Motor neuron (in vitro differentiated cells): ENCODE results near the gene CLEC4G. TPM values are rescaled to one million over a fixed set of nuclear protein-coding genes. Genes with fewer than 3 reads are reported as not detected.
"Not testable (repeated sequence)": the region's sequence is repeated elsewhere in the genome, so short reads cannot be mapped to it uniquely, and the experiment has no call there.

Source experiments
- ATAC-seq, 8 experiments: fragments of 200-7000 bp; cut with Tn5 transposase; replicated peaks in 6 of 8; 2 replicates each; pipeline ENCODE4 v1.8.0; 2021; ENCODE audit warnings: mild to moderate bottlenecking in 8 of 8, moderate library complexity in 8 of 8
- H3K27ac ChIP-seq, 2 donors: fragments of 250-450 bp; sonication (Bioruptor Pico); 2 replicates each; pipeline ENCODE4 v1.9.0; 2021; ENCODE audit warnings: antibody characterized with exemption in 2 of 2, mild to moderate bottlenecking in 2 of 2, moderate library complexity in 1 of 2
- H3K4me1 ChIP-seq, 2 donors: fragments of 250-450 bp; sonication (Bioruptor Pico); replicated peaks in 1 of 2; 2 replicates each; pipeline ENCODE4 v1.6.1; 2021; ENCODE audit warnings: antibody characterized with exemption in 2 of 2, mild to moderate bottlenecking in 2 of 2, moderate library complexity in 1 of 2
- H3K4me3 ChIP-seq, 5 donors: fragments of 250-450 bp; sonication (Bioruptor Pico); 2 replicates each; pipeline ENCODE4 v1.9.0; 2021; ENCODE audit warnings: antibody characterized with exemption in 5 of 5, mild to moderate bottlenecking in 5 of 5, moderate library complexity in 4 of 5
- WGBS, 10 experiments: fragments of 450-650 bp; shearing (Covaris generic); methylation state at CpG; one replicate each; pipeline ENCODE4 v1.0.0; 2022; 5-methylcytosine and 5-hydroxymethylcytosine counted together
- in situ Hi-C, 9 experiments: fragments of 400-800 bp; cut with MboI; loops; one replicate each; pipeline ENCODE4 v1.15.0; 2021; ENCODE audit warnings: low sequenced_read_pairs in 9 of 9, low pct_unique_long_range_greater_than_20kb in 2 of 9; ENCODE audit not compliant: unreplicated experiment in 9 of 9
- total RNA-seq, 8 experiments: library from RNA; unstranded; fragments of 300-600 nt; gene quantifications; 2 replicates each; pipeline versions ENCODE4 v1.2.3 to v1.2.4, GENCODE V29; 2022

Gene CLEC4G, protein sequence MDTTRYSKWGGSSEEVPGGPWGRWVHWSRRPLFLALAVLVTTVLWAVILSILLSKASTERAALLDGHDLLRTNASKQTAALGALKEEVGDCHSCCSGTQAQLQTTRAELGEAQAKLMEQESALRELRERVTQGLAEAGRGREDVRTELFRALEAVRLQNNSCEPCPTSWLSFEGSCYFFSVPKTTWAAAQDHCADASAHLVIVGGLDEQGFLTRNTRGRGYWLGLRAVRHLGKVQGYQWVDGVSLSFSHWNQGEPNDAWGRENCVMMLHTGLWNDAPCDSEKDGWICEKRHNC
- under 1 TPM in 1 of 8 experiments, not detected in 7; 0.20 TPM for total RNA-seq

- Histone ChIP-seq H3K27ac (no peak within 1 kb of the TSS), H3K4me1 (no peaks in the 10 kb centered on the region), H3K4me3 (no peak within 1 kb of the TSS)
- ATAC-seq: no peak
- WGBS, 10 experiments: 0 to 8% (median 0%) methylated on average over 1 to 3 of the region's 9 CpGs; no CpG with 5 or more reads in 7 of the 10 experiments
- in situ Hi-C loops: no loop called here
These were observed at the start of gene CLEC4G for GRCh38 chr19:7732045-7732444. CLEC4G (minus strand) TSS chr19:7732110; CDS start chr19:7732102, 8 bp downstream.

DNA sequence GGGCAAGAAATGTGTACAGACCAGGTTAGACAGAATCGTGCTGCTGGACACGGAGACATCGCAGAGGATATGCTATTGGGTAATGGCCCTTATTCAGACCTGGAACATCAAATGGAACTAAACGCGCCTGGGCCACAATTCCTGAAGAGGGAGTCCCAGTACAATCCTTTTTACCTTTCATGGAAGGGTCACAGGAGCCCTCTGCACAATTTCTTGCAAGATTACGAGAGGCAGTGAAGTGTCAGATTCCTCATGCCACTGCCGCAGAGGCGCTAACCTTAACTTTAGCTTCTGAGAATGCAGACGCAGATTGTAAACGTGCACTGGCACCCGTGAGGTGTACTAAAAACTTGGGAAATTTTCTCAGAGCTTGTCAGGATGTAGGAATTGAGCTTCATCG, 49.2 kb upstream of the CLEC4G start:
- Histone ChIP-seq H3K4me1 (no peaks in the 10 kb centered on the region), H3K27ac (no peak overlapping the region), H3K4me3 (no peak overlapping the region)
- WGBS, 10 experiments: 0 to 81% (median 47%) methylated on average over 1 to 9 of the region's 12 CpGs
- in situ Hi-C loops: loop anchor here in 1 of 9 experiments (25.0 kb wide), 1 partner anchor 194 kb away; the partner anchor contains the start of gene CAMSAP3
- ATAC-seq: no peak

GRCh38 chr19:7779631-7780486, 47.9 kb upstream of the CLEC4G start:
- 0 to 75% (median 55%) methylated on average over 1 to 21 of the region's 26 CpGs; no CpG with 5 or more reads in 1 of the 10 experiments for WGBS, 10 experiments
- no peak for ATAC-seq
- H3K27ac ChIP-seq: no peak overlapping the region
- in situ Hi-C loops: loop anchor here in 1 of 9 experiments (25.0 kb wide), 1 partner anchor 193 kb away; the partner anchor contains the start of gene CAMSAP3
- no peak overlapping the region for H3K4me3 ChIP-seq
- no peaks in the 10 kb centered on the region for H3K4me1 ChIP-seq

GRCh38 chr19:7778081-7778480, 46.2 kb upstream of the CLEC4G start:
- Histone ChIP-seq H3K27ac (no peak overlapping the region), H3K4me3 (no peak overlapping the region), H3K4me1 (no peaks in the 10 kb centered on the region)
- in situ Hi-C loops: loop anchor here in 1 of 9 experiments (25.0 kb wide), 1 partner anchor 191 kb away; the partner anchor contains the start of gene CAMSAP3
- no peak for ATAC-seq
- WGBS, 10 experiments: 0 to 100% (median 50%) methylated on average over 1 to 4 of the region's 5 CpGs; no CpG with 5 or more reads in 2 of the 10 experiments

- in situ Hi-C loops: loop anchor here in 1 of 9 experiments (25.0 kb wide), 1 partner anchor 188 kb away; the partner anchor contains the start of gene CAMSAP3
- Histone ChIP-seq H3K27ac (no peak overlapping the region), H3K4me1 (no peaks in the 10 kb centered on the region), H3K4me3 (no peak overlapping the region)
- WGBS, 10 experiments: 0 to 100% (median 60%) methylated on average over 1 to 8 of the region's 9 CpGs; no CpG with 5 or more reads in 1 of the 10 experiments
- no peak for ATAC-seq
These were observed 43.9 kb upstream of the CLEC4G start for GRCh38 chr19:7775761-7776160.

DNA sequence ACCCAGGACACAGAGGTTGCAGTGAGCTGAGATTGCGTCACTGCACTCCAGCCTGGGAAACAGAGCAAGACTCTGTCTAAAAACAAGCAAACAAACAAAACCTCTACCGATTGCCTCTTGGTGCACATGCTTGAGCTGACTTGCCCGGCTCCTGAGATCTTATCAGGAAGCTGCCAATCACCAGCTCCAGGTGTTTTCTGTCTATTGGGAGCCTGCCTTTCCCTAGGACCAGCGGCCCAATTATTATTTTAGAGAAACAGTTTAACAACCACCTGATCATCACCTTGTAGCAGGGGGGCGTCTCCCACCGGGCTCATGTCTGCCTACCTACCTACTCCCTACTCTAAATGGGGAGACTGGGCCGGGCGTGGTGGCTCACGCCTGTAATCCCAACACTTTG, 41.9 kb upstream of the CLEC4G start:
- no peak overlapping the region for H3K27ac ChIP-seq
- no peak for ATAC-seq
- WGBS, 10 experiments: 36 to 89% (median 69%) methylated on average over 1 to 6 of the region's 9 CpGs; no CpG with 5 or more reads in 5 of the 10 experiments
- in situ Hi-C loops: no loop called here
- H3K4me3 ChIP-seq: no peak overlapping the region
- no peaks in the 10 kb centered on the region for H3K4me1 ChIP-seq

DNA sequence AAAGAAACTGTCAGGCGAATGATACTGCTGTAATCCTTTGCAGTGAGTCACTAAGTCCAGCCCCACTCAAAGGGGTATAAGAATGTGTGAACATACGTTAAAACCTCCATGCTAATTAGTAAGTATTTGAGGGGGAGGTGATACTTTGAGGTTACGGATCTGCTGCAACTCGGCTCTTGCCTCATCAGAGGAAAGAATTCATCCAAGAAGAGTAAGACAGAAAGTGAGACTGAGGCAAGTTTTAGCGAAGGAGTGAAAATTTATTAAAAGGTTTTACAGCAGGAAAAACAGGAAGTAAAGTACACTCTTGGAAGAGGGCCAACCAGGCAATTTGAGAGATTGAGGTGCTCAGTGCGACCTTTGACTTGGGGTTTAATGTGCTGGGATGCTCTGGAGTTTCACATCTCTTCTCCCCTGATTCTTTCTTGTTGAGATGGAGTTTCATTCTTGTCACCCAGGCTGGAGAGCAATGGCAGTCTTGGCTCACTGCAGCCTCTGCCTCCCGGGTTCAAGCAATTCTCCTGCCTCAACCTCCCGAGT, 40.9 kb upstream of the CLEC4G start:
- H3K4me1 ChIP-seq: no peaks in the 10 kb centered on the region
- in situ Hi-C loops: no loop called here
- no peak overlapping the region for H3K27ac ChIP-seq
- 6 to 56% (median 37%) methylated on average over 1 to 7 of the region's 8 CpGs; no CpG with 5 or more reads in 1 of the 10 experiments for WGBS, 10 experiments
- no peak for ATAC-seq
- no peak overlapping the region for H3K4me3 ChIP-seq

- 14 to 70% (median 49%) methylated on average over 1 to 7 of the region's 8 CpGs; no CpG with 5 or more reads in 1 of the 10 experiments for WGBS, 10 experiments
- Histone ChIP-seq H3K4me1 (no peaks in the 10 kb centered on the region), H3K4me3 (no peak overlapping the region), H3K27ac (no peak overlapping the region)
- ATAC-seq: no peak
- in situ Hi-C loops: no loop called here
These were observed 39.2 kb upstream of the CLEC4G start for GRCh38 chr19:7771072-7771471.

GRCh38 chr19:7769171-7769570, 37.3 kb upstream of the CLEC4G start:
- 0 to 63% (median 44%) methylated on average over 1 to 2 of the region's 2 CpGs; no CpG with 5 or more reads in 5 of the 10 experiments for WGBS, 10 experiments
- Histone ChIP-seq H3K4me1 (no peaks in the 10 kb centered on the region), H3K4me3 (no peak overlapping the region), H3K27ac (no peak overlapping the region)
- no peak for ATAC-seq
- in situ Hi-C loops: no loop called here

DNA sequence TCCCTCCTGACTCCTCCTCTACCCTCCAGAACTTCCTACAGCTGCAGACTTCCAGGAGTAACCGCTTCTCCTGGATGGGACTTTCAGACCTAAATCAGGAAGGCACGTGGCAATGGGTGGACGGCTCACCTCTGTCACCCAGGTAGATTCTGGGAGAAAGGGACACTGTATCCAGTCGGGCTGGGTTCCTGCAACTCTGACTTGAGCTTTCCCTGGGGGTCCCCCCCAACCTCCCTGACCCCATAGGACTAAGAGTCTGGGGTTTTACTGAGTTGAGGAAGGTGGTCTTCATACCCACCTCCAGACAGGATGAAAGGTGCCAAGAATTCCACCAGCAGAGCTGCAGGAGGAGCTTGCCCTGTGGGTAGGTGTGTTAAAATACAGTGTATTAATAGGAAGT, 35.6 kb upstream of the CLEC4G start:
- no peaks in the 10 kb centered on the region for H3K4me1 ChIP-seq
- no peak for ATAC-seq
- in situ Hi-C loops: no loop called here
- no peak overlapping the region for H3K4me3 ChIP-seq
- 0 to 40% (median 0%) methylated on average over 1 to 3 of the region's 4 CpGs; no CpG with 5 or more reads in 6 of the 10 experiments for WGBS, 10 experiments
- no peak overlapping the region for H3K27ac ChIP-seq

DNA sequence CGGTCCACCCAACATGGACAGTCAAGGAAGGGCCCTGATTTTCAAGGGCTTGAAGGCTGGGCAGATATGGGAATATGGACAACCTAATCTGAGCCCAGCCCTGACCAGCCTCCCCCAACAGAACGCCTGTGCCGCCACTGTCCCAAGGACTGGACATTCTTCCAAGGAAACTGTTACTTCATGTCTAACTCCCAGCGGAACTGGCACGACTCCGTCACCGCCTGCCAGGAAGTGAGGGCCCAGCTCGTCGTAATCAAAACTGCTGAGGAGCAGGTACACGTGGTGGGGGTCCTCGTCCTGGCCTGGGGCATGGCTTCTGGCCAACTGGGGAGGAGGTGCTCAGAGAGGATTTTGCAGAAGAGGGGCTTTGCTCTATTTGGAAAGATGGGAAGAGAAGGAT, 34.6 kb upstream of the CLEC4G start:
- ATAC-seq: no peak

GRCh38 chr19:7765043-7765442, 33.1 kb upstream of the CLEC4G start:
- ATAC-seq: not testable (repeated sequence)

More for the DNA sequence above, 34.6 kb upstream of the CLEC4G start:
- Histone ChIP-seq H3K4me3 (no peak overlapping the region), H3K4me1 (no peaks in the 10 kb centered on the region), H3K27ac (no peak overlapping the region)
- in situ Hi-C loops: no loop called here
- 18 to 65% (median 55%) methylated on average over 4 to 11 of the region's 11 CpGs; no CpG with 5 or more reads in 5 of the 10 experiments for WGBS, 10 experiments

DNA sequence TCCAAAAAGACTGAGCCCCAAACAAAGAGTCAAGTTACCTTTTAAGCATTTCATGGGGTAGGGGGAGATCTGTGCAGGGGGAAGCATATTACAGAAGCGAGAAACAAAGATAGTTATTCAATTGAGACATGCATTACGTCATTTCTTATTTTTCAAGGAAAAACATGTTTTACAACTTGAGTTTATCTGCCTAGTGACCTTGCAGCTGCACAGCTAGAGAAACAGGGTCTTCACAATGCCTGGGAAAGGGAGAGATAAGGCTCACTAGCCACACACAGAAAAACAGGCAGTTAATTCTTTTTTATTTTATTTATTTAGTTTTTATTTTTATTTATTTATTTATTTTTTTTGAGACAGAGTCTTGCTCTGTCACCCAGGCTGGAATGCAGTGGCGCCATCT, 32.2 kb upstream of the CLEC4G start:
- 0 to 55% (median 33%) methylated on average over 1 to 3 of the region's 3 CpGs; no CpG with 5 or more reads in 3 of the 10 experiments for WGBS, 10 experiments
- H3K4me3 ChIP-seq, in situ Hi-C loops, H3K4me1 ChIP-seq, H3K27ac ChIP-seq, ATAC-seq: not testable (repeated sequence)

More at GRCh38 chr19:7765043-7765442, 33.1 kb upstream of the CLEC4G start:
- no CpG with 5 or more reads among the region's 2 CpGs for WGBS, 10 experiments
- H3K4me1 ChIP-seq, H3K27ac ChIP-seq, H3K4me3 ChIP-seq, in situ Hi-C loops: not testable (repeated sequence)
